GM08714 (cell line): ENCODE results near the gene SHB.

Experiments used
- H3K4me3 ChIP-seq: fragments of 200-500 bp; sonication (Bioruptor generic); 2 replicates; pipeline ENCODE4 v1.5.1; 2014; ENCODE audit warnings: mild to moderate bottlenecking, low read length, inconsistent platforms
- ZNF274 ChIP-seq: IDR thresholded peaks from 2 replicates; pipeline ENCODE4 v1.6.1; 2012; ENCODE audit warnings: mild to moderate bottlenecking, low read depth, low read length

The SHB gene

DNA sequence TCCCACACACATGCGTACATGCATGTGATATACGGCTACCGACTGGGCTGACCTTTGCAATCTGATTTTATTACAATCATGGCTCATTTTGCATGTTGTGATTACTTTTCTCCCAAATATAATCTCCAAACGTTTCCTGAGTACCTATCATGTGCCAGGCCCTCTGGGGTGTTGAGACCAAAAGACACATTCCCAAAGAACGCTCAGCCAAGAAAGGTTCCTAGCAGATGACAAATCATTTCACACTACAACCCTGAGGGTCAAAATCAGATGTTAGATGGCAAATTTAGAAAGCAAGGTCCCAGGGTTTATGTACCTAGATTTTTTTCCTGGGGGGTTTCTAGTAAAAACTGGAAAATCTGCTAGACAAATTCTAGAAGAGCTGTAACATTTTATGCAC lies 132.7 kb downstream of the SHB start:
- no peak overlapping the region for H3K4me3 ChIP-seq
- TF ChIP-seq ZNF274, result no peak

DNA sequence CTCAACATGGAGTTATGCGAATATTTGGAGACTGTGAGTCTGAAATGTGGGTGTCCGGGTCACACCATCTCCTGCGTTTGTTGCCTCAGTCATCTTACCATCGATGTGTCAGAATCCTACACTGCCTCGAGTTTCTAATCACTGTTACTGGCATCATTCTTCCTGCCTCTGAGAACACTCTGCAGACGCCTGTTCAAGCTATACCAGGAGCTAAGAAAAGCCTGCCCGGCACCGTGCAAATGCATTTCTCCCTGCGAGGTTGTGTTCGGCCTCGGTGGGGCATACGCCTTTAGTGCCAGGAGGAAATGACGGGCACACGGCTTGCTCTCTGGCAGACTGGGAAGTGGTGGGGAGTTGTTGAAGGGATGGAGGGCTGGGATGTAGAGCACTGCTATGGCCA lies 133.9 kb downstream of the SHB start:
- no peak overlapping the region for H3K4me3 ChIP-seq
- TF ChIP-seq ZNF274, result no peak

DNA sequence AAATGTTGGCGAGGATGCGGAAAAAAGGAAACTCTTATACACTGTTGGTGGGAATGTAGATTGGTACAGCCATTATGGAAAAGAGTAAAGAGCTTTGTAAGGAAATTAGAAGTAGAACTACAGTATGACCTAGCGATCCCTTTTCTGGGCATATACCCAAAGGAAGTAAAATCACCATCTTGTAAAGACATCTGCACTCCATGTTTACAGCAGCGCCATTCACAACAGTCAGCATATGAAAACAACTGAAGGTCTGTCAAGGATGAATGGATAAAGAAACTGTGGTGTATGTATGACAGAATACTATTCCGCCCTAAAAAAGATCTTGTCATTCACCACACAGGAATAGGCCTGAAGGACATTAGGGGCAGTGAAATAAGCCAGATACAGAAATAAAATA lies 137.4 kb downstream of the SHB start:
- no peak overlapping the region for H3K4me3 ChIP-seq
- TF ChIP-seq ZNF274, result no peak

DNA sequence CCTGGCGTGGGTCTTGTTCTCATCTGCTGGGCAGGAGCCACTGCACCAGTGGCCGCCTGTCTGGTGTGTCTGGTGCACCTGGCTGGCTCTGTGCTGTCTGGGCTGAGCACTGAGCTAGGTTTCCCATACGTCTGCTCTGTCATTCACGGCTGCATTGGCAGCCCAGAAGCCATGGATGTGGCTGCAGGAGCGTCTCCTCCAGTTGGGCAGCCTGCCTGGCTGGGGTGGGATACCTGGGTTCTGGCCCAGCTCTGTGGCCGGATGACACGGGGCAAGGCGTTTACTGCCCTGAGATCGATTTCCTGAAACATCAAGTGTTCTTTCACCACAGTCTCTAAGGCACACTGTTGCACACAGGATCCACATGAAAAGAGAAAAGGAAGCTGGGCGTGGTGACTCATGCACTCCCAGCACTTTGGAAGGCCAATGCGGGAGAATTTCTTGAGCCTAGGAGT lies 139.6 kb downstream of the SHB start:
- H3K4me3 ChIP-seq, result no peak overlapping the region
- no peak for TF ChIP-seq ZNF274

DNA sequence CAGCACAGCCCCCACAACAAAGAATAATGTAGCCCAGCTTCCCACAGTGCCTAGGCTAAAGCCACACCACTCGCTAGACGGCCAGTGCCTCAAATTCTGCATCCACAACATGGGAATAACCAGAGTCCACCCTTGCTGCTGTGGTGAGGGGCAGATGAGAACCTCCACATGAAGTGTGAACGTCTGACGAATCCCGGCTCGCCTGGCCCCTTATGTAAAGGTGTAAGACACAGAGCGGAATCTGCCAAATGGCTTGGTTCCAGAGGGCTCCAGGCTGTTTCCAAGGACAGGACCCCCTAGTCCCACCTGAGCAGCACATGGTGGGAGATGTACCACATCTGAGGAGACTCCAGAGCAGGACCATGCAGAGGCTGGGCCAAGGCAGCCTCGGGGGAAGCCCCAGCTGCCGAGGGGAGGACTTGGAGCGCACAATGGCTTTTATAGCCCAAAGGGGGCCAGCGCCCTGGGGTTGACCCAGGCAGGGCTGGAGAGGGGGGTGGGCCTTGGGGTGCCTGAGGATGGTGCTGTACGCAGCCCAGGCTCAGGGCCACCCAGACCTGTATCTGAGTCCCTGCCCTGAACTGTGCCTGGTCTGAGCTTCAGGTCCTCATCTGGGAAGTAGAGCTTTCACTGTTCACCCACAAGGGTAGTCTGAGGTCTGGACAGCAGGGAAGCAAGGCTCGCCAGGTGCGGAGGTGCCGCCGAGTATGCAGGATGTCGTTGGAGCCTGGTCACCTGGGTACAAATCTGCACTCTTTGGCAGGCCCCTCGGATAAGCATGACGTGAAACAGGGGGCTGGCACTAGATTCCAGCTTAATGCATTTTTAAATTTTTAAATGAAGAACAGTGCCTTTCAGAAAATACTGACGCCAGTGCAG lies 140.2 kb downstream of the SHB start:
- TF ChIP-seq ZNF274, result no peak
- no peak overlapping the region for H3K4me3 ChIP-seq

DNA sequence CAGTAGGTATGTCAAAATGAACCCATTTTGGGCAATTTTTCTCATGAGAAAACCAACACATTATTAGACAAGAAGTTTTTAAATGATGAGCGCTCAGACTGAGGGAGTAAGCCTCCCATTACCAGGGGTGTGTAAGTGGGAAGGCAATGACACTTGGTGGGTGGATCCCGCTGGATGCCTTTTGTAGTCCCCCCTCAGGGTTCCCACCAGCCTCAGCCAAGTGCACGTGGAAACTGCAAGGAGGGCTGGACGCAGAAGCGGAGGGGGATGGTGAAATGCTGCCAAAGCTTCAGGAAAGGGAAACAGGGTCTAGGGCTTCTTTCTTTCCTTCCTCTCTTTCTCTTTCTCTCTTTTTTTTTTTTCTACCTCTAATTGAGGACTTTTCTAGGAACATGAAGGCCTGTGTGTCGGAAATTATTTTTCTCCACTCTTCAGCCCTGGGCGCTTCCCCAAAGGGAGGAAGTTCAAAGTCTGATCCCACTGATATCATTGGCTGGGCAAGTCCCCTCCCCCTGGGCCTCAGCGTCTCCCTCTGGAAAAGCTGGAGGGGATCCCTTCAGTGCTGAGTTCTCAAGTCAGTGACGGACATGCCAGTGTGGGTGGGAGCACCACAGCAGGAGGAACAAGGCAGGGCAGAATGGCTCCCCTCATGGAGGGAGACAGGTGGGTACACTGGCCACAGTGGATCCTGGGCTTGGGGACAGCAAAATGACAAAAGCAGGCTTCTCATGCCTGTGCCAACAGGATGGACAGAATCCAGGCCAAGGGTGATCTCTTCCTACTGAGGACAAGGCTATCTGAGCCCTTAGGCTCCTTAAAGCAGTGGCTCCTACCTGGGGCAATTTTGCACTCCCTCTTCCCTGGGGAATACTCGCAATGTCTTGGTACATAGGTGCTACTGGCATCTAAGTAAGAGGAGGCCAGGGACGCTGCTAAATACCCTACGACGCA lies 141.2 kb downstream of the SHB start:
- H3K4me3 ChIP-seq, result no peak overlapping the region
- TF ChIP-seq ZNF274, result no peak

DNA sequence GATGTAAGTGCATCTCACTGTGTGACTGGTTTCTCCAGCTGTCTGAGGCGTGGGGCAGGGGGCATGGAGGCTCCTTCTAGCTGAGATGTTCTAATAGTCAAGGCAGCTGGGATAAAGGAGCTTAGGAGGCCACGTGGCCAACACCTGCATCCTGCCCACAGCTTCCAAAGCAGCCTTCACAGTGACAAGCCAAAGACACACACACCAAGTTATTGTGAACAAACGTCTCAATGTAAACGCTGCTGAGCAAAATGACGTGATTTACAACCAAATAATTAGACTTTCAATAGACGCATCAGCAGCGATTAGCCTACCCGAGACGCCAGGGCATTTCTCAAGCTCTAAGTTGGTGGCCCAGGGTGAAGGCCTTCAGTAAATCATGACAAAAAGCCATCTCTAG lies 141.9 kb downstream of the SHB start:
- no peak for TF ChIP-seq ZNF274
- no peak overlapping the region for H3K4me3 ChIP-seq

DNA sequence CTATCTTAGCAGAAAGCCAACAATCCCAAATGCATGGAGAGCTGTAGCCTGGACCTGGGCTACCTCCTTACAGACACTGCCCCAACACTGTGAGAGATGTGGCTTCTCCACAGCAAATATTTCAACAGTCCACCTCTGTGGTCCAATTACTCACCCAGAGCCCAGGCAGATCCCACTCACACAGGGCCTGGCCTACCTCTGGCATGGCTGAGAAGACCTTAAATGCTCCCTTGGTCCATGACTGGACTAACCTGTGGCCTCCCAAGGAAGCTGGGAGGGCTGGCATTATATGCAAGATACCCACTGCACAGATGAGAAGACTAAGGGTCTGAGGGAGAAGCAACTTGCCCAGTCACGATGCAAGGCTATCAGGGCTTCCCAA lies 142.3 kb downstream of the SHB start:
- TF ChIP-seq ZNF274, result no peak
- H3K4me3 ChIP-seq, result no peak overlapping the region

DNA sequence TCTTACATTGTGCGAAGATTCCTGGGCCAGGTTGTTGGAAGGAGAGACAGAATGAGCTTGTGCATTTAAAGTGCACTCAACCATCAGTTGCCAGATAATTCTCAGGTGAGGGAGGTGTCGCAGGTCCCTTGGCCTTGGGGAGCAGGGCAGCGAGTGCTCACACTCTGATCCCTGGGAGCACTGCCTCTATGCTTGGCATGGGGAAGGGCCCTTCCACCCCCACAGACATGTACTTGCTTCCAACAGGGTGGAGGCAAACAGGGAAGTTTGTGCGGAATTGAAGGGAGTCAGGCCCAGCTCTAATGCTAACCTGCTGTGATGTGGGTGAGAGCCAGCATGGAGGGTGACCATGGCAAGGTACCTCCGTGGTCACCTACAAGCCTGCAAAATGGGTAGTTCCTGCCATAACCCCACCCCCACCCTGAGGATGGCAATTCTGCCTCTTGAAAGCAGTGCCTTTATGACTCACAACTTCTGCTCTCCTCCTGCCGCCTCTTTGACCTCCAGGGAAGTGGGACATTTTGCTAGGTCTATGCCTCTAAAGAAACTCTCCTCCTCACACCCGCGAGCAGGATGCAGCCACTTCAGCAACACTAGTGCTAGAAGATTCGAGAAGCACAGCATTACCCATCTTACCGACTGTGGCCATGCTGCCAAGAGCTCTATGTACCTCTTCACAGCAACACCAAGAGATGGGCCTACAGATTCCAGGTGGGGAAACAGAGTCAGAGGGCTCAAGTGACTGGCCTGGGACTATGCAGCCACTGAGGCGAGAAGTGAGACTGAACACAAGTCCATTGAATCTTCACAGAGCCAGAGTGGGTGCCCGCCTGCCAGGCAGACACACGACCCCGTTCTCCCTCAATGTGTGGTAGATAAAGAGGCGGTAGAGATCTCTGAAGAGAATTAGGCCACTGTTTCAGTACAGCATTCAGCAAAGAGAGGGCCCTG lies 143.0 kb downstream of the SHB start:
- no peak overlapping the region for H3K4me3 ChIP-seq
- no peak for TF ChIP-seq ZNF274

DNA sequence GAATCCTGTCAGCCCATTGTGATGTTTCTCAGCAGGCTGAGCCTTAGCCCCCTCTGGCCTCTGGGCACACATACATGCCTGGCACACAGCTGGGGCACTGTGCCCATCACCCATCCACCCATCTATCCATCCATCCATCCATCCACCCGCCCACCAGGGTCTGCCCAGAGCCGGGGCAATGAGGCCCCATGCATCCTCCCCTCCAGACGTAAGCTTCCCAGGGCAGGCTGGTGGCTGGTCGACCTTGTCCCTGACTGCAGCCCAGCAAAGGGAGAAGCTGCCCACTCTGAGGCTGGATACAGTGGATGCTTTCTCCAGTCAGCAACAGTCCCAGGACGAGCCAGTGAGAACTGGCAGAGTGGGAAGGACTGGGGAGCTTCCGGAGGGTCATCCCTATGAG lies 144.0 kb downstream of the SHB start:
- no peak overlapping the region for H3K4me3 ChIP-seq
- TF ChIP-seq ZNF274, result no peak

DNA sequence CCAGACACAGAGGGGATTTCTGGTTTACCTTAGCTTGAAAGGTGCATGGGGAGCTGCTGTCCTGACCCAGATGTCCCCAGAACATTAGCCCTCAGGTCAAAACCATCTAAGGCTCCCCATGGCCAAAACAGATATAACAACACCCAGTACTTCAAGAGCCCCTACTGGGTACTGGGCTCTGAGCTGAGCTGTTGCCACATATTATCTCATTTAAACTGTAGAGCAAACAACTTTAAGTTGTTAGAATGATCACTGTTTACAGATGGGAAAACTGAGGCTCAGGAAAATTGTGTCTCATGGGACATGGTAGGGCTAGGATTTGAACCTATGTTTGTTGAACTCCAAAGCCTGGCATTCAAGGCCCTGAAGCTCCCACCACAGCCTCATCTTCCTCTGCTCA lies 144.5 kb downstream of the SHB start:
- no peak overlapping the region for H3K4me3 ChIP-seq
- TF ChIP-seq ZNF274, result no peak

DNA sequence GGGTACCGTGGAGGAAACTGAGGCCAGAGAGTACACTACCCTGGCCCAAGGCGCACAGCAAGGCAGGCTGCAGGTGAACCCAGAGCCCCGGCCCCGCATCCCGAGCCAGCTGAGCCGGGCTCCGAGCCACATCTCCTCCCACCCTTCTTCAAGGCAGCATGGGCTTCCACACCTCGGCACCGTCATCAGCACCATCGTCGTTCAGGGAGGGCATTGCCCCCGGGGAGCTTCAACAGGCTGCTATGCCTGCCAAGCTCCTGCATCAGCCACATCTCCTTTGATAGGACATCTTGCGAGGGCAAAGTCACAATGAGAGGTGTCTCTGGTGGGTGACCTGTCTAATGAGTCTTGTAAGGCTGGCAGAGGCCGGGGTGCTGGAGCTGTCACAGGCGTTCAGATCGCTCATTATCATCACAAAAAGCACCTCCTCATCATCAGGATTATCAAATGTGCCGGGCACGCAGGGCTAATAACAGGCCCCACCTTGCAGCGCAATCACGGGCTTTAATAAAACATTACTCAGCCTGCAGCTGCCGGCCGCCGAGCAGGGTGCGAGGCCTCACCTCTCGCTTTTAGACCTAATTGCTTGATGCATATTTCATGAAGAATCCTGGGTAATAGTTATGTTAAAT lies 145.1 kb downstream of the SHB start:
- no peak overlapping the region for H3K4me3 ChIP-seq
- TF ChIP-seq ZNF274, result no peak

DNA sequence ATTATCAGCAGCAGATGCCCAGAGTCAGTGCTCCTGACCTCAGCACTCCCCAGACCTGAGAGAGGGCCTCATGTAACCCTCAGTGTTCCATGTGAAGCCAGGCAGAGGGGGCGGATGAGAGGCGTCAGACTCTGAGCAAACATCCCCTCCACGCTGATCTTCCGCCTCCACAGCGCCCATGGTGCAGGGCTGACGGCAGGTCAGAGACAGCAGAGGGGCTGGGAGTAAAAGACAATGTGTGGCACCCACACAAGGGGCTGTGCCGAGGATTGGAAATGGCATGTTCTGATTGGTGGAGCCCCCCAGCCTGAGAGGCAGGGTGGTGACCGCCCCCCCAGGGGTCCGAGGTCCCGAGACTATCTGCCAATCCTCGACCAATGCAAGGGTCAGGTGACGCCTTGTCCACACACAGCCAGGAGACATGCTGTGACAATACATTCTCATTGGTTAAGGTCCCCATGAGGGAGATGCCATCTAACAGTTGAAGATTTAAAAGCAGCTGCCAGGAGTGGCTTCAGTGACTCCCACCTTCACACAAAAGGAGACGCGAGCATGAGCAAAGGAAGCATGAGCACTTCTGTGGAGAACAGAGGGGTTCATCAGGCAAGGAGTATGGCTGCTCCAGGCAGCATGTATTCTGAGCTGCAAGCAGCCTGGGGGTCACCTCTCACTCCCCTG lies 145.8 kb downstream of the SHB start:
- TF ChIP-seq ZNF274, result no peak
- H3K4me3 ChIP-seq, result no peak overlapping the region
